HG03025 (cell line): ENCODE results near the gene USP34.
A peak's percentile ranks its signal among the peaks of the same experiment; 100 is the strongest.
"Not testable (repeated sequence)": the region's sequence is repeated elsewhere in the genome, so short reads cannot be mapped to it uniquely, and the experiment has no call there.

Experiments
- ATAC-seq: cut with Tn5 transposase; IDR thresholded peaks from one replicate; pipeline ENCODE4 v1.9.1; 2021; ENCODE audit warnings: mild to moderate bottlenecking, moderate library complexity; ENCODE audit not compliant: unreplicated experiment, low FRiP score

Gene USP34

GRCh38 chr2:61426267-61426897 lies 44.5 kb downstream of the USP34 start:
- ATAC-seq: peak; percentile 60

- peak; percentile 35 for ATAC-seq
Observed at GRCh38 chr2:61425605-61426155, 45.2 kb downstream of the USP34 start.

- ATAC-seq: no peak
Observed at GRCh38 chr2:61423714-61424113, 47.2 kb downstream of the USP34 start.

GRCh38 chr2:61421611-61422010 lies 49.3 kb downstream of the USP34 start:
- ATAC-seq: no peak

- ATAC-seq: no peak
Observed at GRCh38 chr2:61420991-61421544, 49.8 kb downstream of the USP34 start.

- no peak for ATAC-seq
Observed at GRCh38 chr2:61419570-61419969, 51.3 kb downstream of the USP34 start.

- no peak for ATAC-seq
Observed at GRCh38 chr2:61419129-61419528, 51.8 kb downstream of the USP34 start.

- no peak for ATAC-seq
Observed at GRCh38 chr2:61416871-61417645, 53.8 kb downstream of the USP34 start.

- no peak for ATAC-seq
Observed at GRCh38 chr2:61415265-61415664, 55.6 kb downstream of the USP34 start.

- no peak for ATAC-seq
Observed at GRCh38 chr2:61414674-61415073, 56.2 kb downstream of the USP34 start.

GRCh38 chr2:61411109-61411508 lies 59.8 kb downstream of the USP34 start:
- ATAC-seq: no peak

- no peak for ATAC-seq
Observed at GRCh38 chr2:61410185-61410584, 60.7 kb downstream of the USP34 start.

GRCh38 chr2:61405813-61406212 lies 65.1 kb downstream of the USP34 start:
- no peak for ATAC-seq

- no peak for ATAC-seq
Observed at GRCh38 chr2:61404438-61404837, 66.4 kb downstream of the USP34 start.

- ATAC-seq: no peak
Observed at GRCh38 chr2:61398413-61398812, 72.5 kb downstream of the USP34 start.

GRCh38 chr2:61396005-61396404 lies 74.9 kb downstream of the USP34 start:
- no peak for ATAC-seq

- ATAC-seq: not testable (repeated sequence)
Observed at GRCh38 chr2:61387588-61387987, 83.3 kb downstream of the USP34 start.

GRCh38 chr2:61380882-61381197 lies 90.0 kb downstream of the USP34 start:
- not testable (repeated sequence) for ATAC-seq

- no peak for ATAC-seq
Observed at GRCh38 chr2:61380056-61380881, 90.6 kb downstream of the USP34 start.

GRCh38 chr2:61379521-61379920 lies 91.4 kb downstream of the USP34 start:
- no peak for ATAC-seq

- ATAC-seq: no peak
Observed at GRCh38 chr2:61378281-61378680, 92.6 kb downstream of the USP34 start.
